Glomerular endothelial cell (primary cell): ENCODE data around the gene ZG16. TPM values are rescaled to one million over a fixed set of nuclear protein-coding genes. Genes with fewer than 3 reads are reported as not detected.

Experiments used
- DNase-seq: peaks from one replicate; pipeline ENCODE4 v3.0.0-alpha.2; 2011; ENCODE audit warnings: low read depth, low spot score; ENCODE audit errors: extremely low read depth
- total RNA-seq: library from RNA; depleted of rRNA; stranded (reverse); fragments of >200 nt; gene quantifications from 2 replicates; pipeline ENCODE4 v1.2.3, GENCODE V29; 2015

Gene ZG16
- total RNA-seq, 1 donor from 2014 or later = not detected

DNA sequence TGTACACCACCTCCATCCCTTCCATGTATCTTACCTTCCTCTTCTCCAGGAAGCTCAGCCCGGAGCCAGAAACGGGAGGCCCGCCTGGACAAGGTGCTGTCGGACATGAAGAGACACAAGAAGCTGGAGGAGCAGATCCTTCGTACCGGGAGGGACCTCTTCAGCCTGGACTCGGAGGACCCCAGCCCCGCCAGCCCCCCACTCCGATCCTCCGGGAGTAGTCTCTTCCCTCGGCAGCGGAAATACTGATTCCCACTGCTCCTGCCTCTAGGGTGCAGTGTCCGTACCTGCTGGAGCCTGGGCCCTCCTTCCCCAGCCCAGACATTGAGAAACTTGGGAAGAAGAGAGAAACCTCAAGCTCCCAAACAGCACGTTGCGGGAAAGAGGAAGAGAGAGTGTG, 41.5 kb downstream of the ZG16 start:
- DNase-seq = no peak

DNA sequence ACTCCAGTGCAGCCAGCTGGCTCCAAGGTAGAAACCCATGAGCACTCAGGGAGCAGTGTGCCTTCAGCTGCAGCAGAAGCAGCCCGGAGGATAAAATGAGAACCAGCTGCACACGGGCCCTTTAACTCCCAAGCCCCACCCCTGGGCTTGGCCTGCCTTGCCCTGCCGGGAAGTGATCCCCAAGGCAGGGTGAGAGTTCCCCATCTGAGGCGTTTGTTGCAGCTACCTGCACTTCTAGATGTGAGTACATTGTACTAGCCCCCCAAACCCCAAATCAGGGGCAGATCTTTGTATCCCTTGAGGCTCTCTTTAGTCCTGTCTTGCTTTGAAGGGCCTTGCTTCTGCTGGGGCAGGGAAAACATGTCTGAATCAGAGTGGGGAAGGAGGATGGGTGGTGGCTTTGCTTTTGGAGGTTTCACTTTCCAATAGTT, 42.2 kb downstream of the ZG16 start, which contains the start of gene MVP:
Gene MVP, plus strand, starts transcription at position 192 of the 431 bp plus-strand sequence. CDS start 10,088 bp downstream, outside the sequence.
- DNase-seq = no peak

DNA sequence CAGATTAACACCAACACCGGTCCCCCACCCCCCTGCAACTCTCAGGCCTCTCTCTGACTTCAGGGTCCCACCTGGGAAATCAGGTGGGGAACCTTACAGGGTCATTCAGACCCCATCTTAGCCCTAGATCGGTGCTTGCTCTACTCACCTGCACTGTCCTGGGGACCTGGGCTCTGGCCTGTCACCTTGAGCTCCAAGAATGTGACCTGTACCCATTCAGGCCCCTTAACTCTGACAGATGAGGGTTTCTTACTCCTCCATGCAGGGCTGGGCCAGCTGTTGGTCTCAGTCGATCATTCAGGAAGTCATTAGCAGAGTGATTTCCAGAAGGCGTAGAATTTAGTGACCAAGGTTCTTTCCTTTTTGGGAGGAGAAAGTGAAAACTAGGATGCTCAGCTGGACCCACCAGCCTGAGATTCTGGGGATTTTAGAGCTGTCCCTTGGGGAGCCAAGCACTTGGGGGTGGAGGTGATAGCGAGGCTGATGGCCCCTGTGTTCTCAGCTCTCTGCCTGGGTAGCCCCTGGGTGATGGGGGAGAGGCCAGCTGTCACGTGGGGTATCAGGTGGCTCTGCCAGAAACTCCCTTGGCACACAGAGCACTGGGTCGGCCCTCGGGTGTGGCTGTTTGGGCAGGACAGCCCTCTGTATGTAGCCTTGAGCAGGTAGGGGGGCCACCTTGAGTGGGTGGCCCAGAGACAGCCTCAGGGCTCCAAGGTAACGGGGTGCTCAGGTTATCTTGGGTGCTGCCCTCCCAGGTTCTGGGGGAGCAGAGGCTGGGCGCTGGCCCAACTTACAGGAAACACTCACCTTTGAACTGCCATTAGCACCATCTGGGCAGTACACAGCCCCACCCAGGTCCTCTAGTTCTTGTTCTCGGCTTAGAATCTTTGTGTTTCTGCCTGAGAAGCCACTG, 42.9 kb downstream of the ZG16 start:
- no peak for DNase-seq

DNA sequence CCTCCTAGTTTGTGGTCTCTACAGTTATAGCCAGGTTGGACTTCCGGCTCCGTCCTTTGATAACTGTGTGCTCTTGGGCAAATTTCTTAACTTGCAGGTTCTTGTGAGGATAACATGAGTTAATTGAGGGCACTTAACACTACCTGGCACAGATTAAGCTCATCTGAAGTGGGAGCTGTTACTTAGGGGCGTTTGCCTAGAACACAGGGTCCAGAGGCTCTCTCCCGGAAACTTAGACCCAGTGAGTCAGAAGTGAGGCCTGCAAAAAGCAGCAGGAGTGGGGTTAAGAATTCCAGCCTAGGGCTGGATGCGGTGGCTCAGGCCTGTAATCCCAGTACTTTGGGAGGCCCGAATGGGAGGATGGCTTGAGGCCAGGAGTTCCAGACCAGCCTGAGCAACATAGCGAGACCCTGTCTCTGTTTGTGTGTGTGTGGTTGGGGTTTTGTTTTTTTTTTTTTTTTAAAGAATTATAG, 43.6 kb downstream of the ZG16 start:
- no peak for DNase-seq

DNA sequence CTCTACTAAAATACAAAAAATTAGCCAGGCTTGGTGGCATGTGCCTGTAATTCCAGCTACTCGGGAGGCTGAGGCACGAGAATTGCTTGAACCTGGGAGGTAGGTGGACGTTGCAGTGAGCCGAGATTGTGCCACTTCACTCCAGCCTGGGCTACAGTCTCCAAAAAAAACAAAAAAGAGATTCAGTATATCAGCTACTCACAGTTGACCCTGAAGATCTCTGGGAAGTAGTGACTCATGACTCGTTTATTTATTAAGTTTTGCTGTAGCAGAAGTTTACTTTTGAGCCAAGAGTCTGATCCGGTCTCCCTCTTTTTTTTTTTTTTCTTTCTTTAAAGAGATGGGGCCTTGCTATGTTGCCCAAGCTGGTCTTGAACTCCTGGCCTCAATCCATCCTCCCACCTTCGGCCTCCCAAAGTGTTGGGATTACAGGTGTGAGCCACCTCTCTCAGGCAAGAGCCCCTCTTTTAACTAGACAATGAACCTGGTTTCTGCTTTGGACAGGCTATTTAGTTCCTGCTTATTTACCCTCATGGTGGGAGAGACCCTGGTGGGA, 46.6 kb downstream of the ZG16 start:
- DNase-seq = no peak

DNA sequence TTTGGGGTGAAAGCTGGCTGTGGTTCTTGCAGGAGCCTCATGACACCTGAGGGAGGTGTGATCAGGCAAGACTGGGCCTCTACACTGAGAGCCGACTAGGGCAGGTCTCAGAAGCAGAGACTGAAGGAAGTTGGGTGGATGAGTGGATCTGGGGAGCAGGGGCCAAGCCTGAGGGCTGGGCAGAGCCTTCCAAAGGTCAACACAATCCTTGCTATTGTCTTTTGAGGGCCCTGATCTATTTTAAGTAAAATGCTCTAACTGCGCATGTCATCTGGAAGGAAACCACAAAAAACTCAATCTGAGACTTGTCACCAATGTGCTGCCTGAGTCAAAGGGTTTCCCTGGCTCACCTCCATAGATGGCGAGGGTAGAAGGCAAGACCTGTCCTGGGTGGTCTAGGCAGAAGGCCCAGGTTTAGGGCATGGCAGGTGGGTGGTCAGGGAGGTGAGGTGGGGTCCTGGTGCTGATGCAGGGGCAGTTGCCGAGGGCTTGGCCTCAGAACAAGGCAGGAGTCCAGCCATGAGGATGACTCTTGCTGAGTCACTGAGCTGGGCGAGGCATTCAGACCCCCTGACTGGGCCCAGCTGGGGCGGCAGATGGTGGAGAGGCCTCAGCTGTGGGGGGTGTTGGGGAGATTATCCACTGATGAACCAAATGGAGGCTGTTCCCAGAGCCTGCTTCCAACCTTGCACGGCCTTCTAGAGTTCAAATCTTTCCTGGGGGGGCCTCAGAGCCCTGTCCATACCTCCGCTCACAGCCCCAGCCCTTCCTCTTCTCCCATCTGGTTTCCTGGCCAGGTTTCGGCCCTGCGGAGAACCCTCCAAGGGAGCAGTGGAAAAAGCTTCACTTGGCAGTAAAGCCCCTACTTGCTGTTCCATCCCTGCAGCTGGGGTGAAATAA, 47.3 kb downstream of the ZG16 start:
- DNase-seq = no peak

DNA sequence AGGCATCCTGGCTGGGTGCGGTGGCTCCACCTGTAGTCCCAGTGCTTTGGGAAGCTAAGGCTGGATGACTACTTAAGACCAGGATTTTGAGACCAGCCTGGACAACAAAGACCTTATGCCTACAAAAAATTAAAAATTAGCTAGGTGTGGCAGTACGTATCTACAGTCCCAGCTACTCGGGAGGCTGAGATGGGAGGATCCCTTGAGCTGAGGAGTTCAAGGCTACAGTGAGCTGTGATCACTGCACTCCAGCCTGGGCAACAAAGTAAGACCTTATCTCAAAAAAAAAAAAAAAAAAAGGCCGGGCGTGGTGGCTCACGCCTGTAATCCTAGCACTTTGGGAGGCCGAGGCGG, 48.3 kb downstream of the ZG16 start:
- DNase-seq = no peak

DNA sequence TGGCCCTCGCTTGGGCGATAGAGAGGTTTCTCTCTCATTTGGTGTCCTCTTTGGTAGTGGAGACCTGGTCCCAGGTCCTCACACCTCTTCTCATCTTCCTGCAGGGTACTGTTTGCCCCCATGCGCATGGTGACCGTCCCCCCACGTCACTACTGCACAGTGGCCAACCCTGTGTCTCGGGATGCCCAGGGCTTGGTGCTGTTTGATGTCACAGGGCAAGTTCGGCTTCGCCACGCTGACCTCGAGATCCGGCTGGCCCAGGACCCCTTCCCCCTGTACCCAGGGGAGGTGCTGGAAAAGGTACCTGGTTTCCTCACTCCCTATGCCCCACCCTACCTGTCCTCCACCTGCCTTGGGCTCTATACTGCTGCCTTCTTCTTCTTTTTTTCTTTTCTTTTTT, 52.7 kb downstream of the ZG16 start:
- DNase-seq = no peak

DNA sequence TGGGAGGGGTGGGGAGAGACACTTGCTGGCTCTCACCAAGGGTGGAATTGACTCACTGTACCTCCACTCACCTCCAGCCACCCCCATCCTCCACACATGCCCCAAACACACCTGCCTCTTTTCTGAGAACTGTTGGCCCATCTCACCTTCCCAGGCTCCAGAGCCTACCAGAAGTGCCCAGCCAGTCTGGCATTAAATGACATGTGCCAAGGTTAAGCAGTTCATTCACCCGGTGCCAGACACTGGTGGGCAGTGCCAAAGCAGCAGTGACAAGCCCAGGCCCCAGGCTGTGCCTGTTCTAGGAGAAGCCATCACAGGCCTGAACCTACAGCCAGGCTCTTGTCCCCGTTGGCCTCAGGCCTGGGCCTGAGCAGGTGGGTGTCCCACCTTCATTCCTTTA, 53.4 kb downstream of the ZG16 start:
- DNase-seq = no peak

Other genes with a start within 250 kb of the ZG16 start
- gene SPN, start 115.0 kb upstream of the ZG16 start, total RNA-seq = not detected in 2 replicates
- gene QPRT, start 99.1 kb upstream of the ZG16 start, total RNA-seq = 6.0 and 14.9 TPM in 2 replicates
- gene C16orf54, start 32.3 kb upstream of the ZG16 start, total RNA-seq = not detected in 2 replicates
- gene KIF22, start 12.5 kb downstream of the ZG16 start, total RNA-seq = 15.5 and 31.6 TPM in 2 replicates
- 98.2 and 145 TPM in 2 replicates for gene MAZ, start 28.3 kb downstream of the ZG16 start, total RNA-seq
- gene PRRT2, start 33.9 kb downstream of the ZG16 start, total RNA-seq = 0.41 and 0.44 TPM in 2 replicates
- 12.8 and 33.7 TPM in 2 replicates for gene PAGR1, start 37.9 kb downstream of the ZG16 start, total RNA-seq
- gene MVP, start 42.2 kb downstream of the ZG16 start, total RNA-seq = 238 and 283 TPM in 2 replicates
- 90.4 and 91.4 TPM in 2 replicates for gene CDIPT, start 85.0 kb downstream of the ZG16 start, total RNA-seq
- gene SEZ6L2, start 121.3 kb downstream of the ZG16 start, total RNA-seq = 6.9 and 9.8 TPM in 2 replicates
- 1.3 and 4.4 TPM in 2 replicates for gene ASPHD1, start 122.2 kb downstream of the ZG16 start, total RNA-seq
- gene KCTD13, start 148.0 kb downstream of the ZG16 start, total RNA-seq = 23.7 and 36.2 TPM in 2 replicates
- gene TMEM219, start 183.8 kb downstream of the ZG16 start, total RNA-seq = 151 and 167 TPM in 2 replicates
- gene TAOK2, start 195.6 kb downstream of the ZG16 start, total RNA-seq = 97.8 and 130 TPM in 2 replicates
- 7.7 and 9.6 TPM in 2 replicates for gene HIRIP3, start 217.4 kb downstream of the ZG16 start, total RNA-seq
- 55.1 and 77.5 TPM in 2 replicates for gene INO80E, start 218.0 kb downstream of the ZG16 start, total RNA-seq
- 0.06 and 0.10 TPM in 2 replicates for gene DOC2A, start 232.8 kb downstream of the ZG16 start, total RNA-seq
- not detected in 2 replicates for gene C16orf92, start 244.9 kb downstream of the ZG16 start, total RNA-seq